Measurements from ENCODE around the gene EFCAB6.

DNA sequence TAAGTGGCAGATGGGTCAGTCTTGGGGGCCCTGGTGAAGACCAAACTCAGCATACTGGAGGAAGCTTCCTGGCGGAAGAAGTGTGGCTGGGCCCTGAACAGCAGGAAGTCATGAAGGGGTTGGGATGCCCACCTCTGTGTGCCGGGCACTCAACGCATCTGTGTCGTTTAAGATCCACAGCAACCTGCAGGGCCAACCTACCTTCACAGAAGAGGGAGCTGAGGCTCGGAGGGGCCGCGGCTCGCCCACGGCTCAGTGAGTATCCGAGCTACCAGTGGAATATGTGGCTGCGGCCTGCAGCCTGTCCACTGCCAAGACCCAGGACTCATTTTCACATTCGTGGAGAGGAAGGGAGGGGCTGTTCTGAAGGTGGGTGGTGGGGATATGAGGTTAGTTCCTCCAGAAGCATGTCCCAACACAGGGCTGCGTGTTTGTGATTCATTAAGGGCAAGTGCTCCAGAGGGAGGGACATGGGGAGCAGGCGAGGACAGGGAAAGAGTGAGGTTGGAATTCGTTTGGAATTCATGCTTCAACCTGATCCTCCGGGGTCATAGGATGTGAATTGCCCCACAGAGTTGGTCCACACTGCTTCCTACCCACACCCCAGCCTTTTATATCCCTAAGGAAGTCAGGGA, 300.7 kb downstream of the EFCAB6 start:
- TF ChIP-seq, protein P1, sequence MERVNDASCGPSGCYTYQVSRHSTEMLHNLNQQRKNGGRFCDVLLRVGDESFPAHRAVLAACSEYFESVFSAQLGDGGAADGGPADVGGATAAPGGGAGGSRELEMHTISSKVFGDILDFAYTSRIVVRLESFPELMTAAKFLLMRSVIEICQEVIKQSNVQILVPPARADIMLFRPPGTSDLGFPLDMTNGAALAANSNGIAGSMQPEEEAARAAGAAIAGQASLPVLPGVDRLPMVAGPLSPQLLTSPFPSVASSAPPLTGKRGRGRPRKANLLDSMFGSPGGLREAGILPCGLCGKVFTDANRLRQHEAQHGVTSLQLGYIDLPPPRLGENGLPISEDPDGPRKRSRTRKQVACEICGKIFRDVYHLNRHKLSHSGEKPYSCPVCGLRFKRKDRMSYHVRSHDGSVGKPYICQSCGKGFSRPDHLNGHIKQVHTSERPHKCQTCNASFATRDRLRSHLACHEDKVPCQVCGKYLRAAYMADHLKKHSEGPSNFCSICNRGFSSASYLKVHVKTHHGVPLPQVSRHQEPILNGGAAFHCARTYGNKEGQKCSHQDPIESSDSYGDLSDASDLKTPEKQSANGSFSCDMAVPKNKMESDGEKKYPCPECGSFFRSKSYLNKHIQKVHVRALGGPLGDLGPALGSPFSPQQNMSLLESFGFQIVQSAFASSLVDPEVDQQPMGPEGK (CRISPR knock-in tag; IDR thresholded peaks at IDR 0.05; ENCODE audit: borderline replicate concordance), result no peak
- TF ChIP-seq ZNF70 (CRISPR knock-in tag; IDR thresholded peaks at IDR 0.05) (no peak), ARNTL (CRISPR knock-in tag; IDR thresholded peaks at IDR 0.05; ENCODE audit: borderline replicate concordance, low read depth) (no peak), ZC3H10 (CRISPR knock-in tag; IDR thresholded peaks at IDR 0.05) (no peak), TOX (CRISPR knock-in tag; IDR thresholded peaks at IDR 0.05; ENCODE audit: borderline replicate concordance) (no peak), CREB5 (CRISPR knock-in tag; IDR thresholded peaks at IDR 0.05; ENCODE audit: low read depth) (no peak), TCF4 (CRISPR knock-in tag; IDR thresholded peaks at IDR 0.05; ENCODE audit: borderline replicate concordance) (no peak), RARB (CRISPR knock-in tag; IDR thresholded peaks at IDR 0.05) (no peak), GLIS3 (CRISPR knock-in tag; IDR thresholded peaks at IDR 0.05) (no peak), ZFP30 (CRISPR knock-in tag; IDR thresholded peaks at IDR 0.05) (no peak)

Measured in SK-N-SH treated with all-trans-retinoic acid at 6 μM for 48 hours (cell line).